Measurements from ENCODE around the gene TBC1D19.

- TF ChIP-seq CTCF (conservative IDR thresholded peaks at IDR 0.05; ENCODE audit: low read depth, low read length) (no peak), ELK1 (IDR thresholded peaks at IDR 0.05; ENCODE audit: borderline replicate concordance, low read depth, low read length) (no peak), POLR2A (IDR thresholded peaks at IDR 0.05; ENCODE audit: low read depth, low read length) (no peak), SMC3 (IDR thresholded peaks at IDR 0.05; ENCODE audit: low read depth, low read length) (no peak), RAD21 (IDR thresholded peaks at IDR 0.05; ENCODE audit: low read length) (no peak), MAZ (IDR thresholded peaks at IDR 0.05; ENCODE audit: borderline replicate concordance, low read depth, low read length) (no peak), NFE2L2 (IDR thresholded peaks at IDR 0.05; ENCODE audit: low read depth, low read length) (no peak), CEBPB (IDR thresholded peaks at IDR 0.05; ENCODE audit: low read depth, low read length) (no peak), USF2 (IDR thresholded peaks at IDR 0.05; ENCODE audit: low read depth, low read length) (no peak), MXI1 (IDR thresholded peaks at IDR 0.05; ENCODE audit: borderline replicate concordance, low read depth, low read length) (no peak), BHLHE40 (IDR thresholded peaks at IDR 0.05; ENCODE audit: low read depth, low read length) (no peak), RCOR1 (IDR thresholded peaks at IDR 0.05; ENCODE audit: insufficient replicate concordance, low read length) (no peak), CHD1 (IDR thresholded peaks at IDR 0.05; ENCODE audit: low read depth, low read length) (no peak)
These were observed 10.5 kb downstream of the TBC1D19 start for GRCh38 chr4:26594371-26594770.

All from IMR-90 (cell line).